Subcutaneous adipose tissue (tissue), 4 donors: Measurements from ENCODE around the gene B3GAT2. TPM values are rescaled to one million over a fixed set of nuclear protein-coding genes. Genes with fewer than 3 reads are reported as not detected.

ENCODE experiments used
- CTCF ChIP-seq: fragments of 450-650 bp; IDR thresholded peaks from one replicate; pipeline ENCODE4 v1.5.1; 2016; ENCODE audit warnings: low read depth, mild to moderate bottlenecking, control low read depth, antibody characterized with exemption, moderate library complexity
- total RNA-seq, 4 donors: library from RNA; depleted of rRNA; stranded (reverse); fragments of >200 nt; gene quantifications; one replicate each; pipeline ENCODE4 v1.1.0, GENCODE V29; 2016

Gene B3GAT2
- total RNA-seq, 4 donors from 2014 or later, result not detected

- no peak for TF ChIP-seq CTCF
Measured at GRCh38 chr6:70954176-70954575, 2.7 kb downstream of the B3GAT2 start.

DNA sequence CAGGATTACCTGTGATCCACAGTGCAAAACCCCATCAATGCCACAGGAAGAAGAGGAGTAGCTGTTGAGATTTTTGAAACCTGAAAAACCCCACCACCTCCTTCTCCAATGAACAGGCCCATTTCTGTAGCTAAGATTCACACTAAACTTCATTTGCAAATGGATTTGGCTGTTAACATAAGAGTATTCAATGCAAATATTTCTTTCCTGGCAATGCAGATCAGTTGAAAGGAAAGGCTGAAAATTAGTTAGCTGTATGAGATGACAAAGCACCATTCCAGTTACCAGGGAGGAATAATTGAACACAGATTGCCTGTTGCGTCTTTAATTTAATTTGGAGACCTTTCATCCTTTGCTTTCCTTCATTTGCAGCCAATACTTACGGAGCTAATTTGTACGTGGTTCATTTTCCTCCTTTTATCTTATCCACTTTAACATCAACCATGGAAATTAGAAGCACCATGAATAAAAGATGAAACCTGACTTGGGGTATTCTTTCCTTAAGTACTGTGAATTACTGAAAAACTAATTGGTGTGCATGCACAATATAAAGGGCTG, 4.2 kb downstream of the B3GAT2 start:
- no peak for TF ChIP-seq CTCF

DNA sequence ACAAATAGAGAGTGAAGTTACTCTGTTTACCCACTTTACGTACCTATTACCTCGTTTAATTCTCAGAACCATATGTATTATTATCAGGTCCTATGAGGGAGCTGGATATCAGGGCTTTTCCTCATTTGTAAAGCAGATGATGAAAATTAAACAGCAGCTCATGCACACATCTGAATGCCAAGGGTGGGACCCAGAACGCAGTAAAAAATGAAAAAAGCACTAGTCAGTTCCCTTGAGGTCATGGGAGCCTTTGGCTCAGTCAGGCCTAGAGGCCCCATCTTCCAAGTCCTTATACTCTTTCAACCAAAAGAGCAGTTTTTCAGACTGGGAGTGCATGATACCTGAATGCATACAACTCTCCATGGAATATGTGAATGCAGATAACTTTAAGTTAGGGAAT, 23.0 kb downstream of the B3GAT2 start:
- no peak for TF ChIP-seq CTCF

GRCh38 chr6:70905742-70906141, 51.1 kb downstream of the B3GAT2 start:
- TF ChIP-seq CTCF, result no peak

DNA sequence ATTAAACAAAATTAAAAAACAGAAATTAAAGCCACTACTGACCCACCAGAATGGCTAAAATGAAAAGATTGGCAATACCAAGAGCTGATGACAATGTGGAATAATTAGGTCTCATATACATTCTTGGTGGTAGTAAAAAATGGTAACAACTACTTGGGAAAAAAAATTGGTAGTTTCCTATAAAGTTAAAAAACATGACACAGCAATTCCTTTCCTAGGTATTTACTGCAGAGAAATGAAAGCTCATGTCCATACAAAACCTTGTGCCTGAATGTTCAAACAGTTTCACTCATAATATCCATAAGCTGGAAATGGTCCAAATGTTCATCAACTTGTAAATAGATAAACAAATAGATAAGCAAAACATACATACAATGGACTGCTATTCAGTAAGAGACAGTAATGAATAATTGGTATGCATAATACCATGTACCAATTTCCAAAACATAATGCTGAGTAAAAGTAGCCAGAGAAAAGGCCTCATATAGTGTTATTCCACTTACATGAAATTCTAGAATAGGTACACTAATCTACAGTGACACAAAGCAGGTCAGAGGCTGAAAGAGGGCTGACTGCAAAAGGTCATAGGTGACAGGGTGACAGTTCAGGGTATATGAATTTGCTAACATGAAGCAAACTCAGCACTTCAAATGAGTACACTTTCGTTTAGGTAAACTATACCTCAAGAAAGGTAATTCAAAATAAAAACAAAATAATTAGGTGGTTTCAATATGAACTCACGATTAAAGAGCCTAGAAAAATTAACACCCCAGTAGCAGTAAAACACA, 53.0 kb downstream of the B3GAT2 start:
- no peak for TF ChIP-seq CTCF

- TF ChIP-seq CTCF, result no peak
Measured at GRCh38 chr6:70901324-70901723, 55.5 kb downstream of the B3GAT2 start.

- no peak for TF ChIP-seq CTCF
Measured at GRCh38 chr6:70900047-70900446, 56.8 kb downstream of the B3GAT2 start.
